Panc1 (cell line): Measurements from ENCODE around the gene CCL22. TPM values are rescaled to one million over a fixed set of nuclear protein-coding genes. Genes with fewer than 3 reads are reported as not detected.

Experiments used
- ATAC-seq: fragments of 200-7000 bp; cut with Tn5 transposase; 2 replicates; pipeline ENCODE4 v1.9.1; 2020; ENCODE audit warnings: mild to moderate bottlenecking, moderate library complexity
- BruUV-seq: library from RNA; stranded (reverse); fragments of 400-500 nt; replicated peaks from 2 replicates; lab custom pipeline; 2021; lab: Mats Ljungman, UMichigan
- CTCF ChIA-PET: fragments of 300-600 bp; sonication (Branson Sonifier 250); formaldehyde crosslinking; loops from one replicate; lab custom pipeline; 2022; ENCODE audit warnings: antibody characterized with exemption; lab: Charles Lee
- POLR2A ChIA-PET: fragments of 300-600 bp; sonication (Branson Sonifier 250); formaldehyde crosslinking; loops from one replicate; lab custom pipeline; 2022; ENCODE audit warnings: antibody characterized with exemption; lab: Charles Lee
- DNase-seq: peaks from one replicate; pipeline ENCODE4 v3.0.0-alpha.2; 2010; ENCODE audit warnings: low read depth, low spot score
- H3K27ac ChIP-seq: 2 replicates; pipeline ENCODE4 v1.5.1; 2011; ENCODE audit warnings: mild to moderate bottlenecking, low read length, inconsistent platforms
- H3K27me3 ChIP-seq: fragments of 200-500 bp; sonication (Bioruptor generic); 2 replicates; pipeline ENCODE4 v1.6.0; 2014; ENCODE audit warnings: low read length, inconsistent platforms; ENCODE audit not compliant: control insufficient read depth, insufficient read depth
- H3K36me3 ChIP-seq: fragments of 200-500 bp; sonication (Bioruptor generic); 2 replicates; pipeline ENCODE4 v1.5.1; 2014; ENCODE audit warnings: inconsistent platforms, mild to moderate bottlenecking, low read length, moderate library complexity; ENCODE audit not compliant: control insufficient read depth, insufficient read depth
- H3K4me1 ChIP-seq: 2 replicates; pipeline ENCODE4 v1.5.1; 2011; ENCODE audit warnings: inconsistent platforms, mild to moderate bottlenecking, low read length, moderate library complexity; ENCODE audit not compliant: control insufficient read depth, insufficient read depth
- H3K4me3 ChIP-seq, 2 experiments: 2 replicates each; pipeline ENCODE4 v1.5.1; 2011 to 2012; ENCODE audit warnings: low read depth in 2 of 2, low read length in 2 of 2, mild to moderate bottlenecking in 2 of 2, inconsistent platforms in 1 of 2, moderate library complexity in 1 of 2
- H3K9me3 ChIP-seq: fragments of 200-500 bp; sonication (Bioruptor generic); 2 replicates; pipeline ENCODE4 v1.5.1; 2014; ENCODE audit warnings: low read depth, mild to moderate bottlenecking, inconsistent platforms, low read length, moderate library complexity; ENCODE audit not compliant: control insufficient read depth, insufficient read depth
- POLR2AphosphoS5 ChIP-seq: IDR thresholded peaks from 2 replicates; pipeline ENCODE4 v1.6.1; 2012; ENCODE audit warnings: mild to moderate bottlenecking, low read depth, low read length, moderate library complexity
- SIN3A ChIP-seq: IDR thresholded peaks from 2 replicates; pipeline ENCODE4 v1.6.1; 2012; ENCODE audit warnings: low read depth, mild to moderate bottlenecking, low read length, moderate library complexity, borderline replicate concordance; ENCODE audit not compliant: insufficient read depth
- TCF7L2 ChIP-seq: IDR thresholded peaks from 2 replicates; pipeline ENCODE4 v1.6.1; 2011; ENCODE audit warnings: mild to moderate bottlenecking, low read depth, low read length, inconsistent platforms
- in situ Hi-C: cut with HindIII; loops from 2 replicates; pipeline ENCODE4 v1.10.0; 2016; ENCODE audit warnings: low sequenced_read_pairs, low pct_unique_long_range_greater_than_20kb
- intact Hi-C: fragments of 100-400 bp; cut with micrococcal nuclease; formaldehyde crosslinking; loops from one replicate; pipeline ENCODE4 v1.10.0; 2022; ENCODE audit not compliant: unreplicated experiment
- total RNA-seq: library from RNA; stranded (reverse); gene quantifications from one replicate; pipeline ENCODE4 v1.2.1, GENCODE V29; 2021; ENCODE audit not compliant: unreplicated experiment
- TF ChIP-seq, protein P1 (sequence below): fragments of 450-650 bp; IDR thresholded peaks from 2 replicates; pipeline ENCODE4 v1.5.1; 2017; ENCODE audit warnings: mild to moderate bottlenecking
- TF ChIP-seq, protein P2 (sequence below), 2 experiments: IDR thresholded peaks; 2 replicates each; pipeline ENCODE4 v1.6.1; 2011 to 2012; ENCODE audit warnings: low read depth in 2 of 2, control low read depth in 1 of 2, low read length in 1 of 2, mild to moderate bottlenecking in 1 of 2, moderate library complexity in 1 of 2; ENCODE audit not compliant: insufficient read depth in 1 of 2

The CCL22 gene
- total RNA-seq, 1 experiment from 2014 or later, result 0.39 TPM

DNA sequence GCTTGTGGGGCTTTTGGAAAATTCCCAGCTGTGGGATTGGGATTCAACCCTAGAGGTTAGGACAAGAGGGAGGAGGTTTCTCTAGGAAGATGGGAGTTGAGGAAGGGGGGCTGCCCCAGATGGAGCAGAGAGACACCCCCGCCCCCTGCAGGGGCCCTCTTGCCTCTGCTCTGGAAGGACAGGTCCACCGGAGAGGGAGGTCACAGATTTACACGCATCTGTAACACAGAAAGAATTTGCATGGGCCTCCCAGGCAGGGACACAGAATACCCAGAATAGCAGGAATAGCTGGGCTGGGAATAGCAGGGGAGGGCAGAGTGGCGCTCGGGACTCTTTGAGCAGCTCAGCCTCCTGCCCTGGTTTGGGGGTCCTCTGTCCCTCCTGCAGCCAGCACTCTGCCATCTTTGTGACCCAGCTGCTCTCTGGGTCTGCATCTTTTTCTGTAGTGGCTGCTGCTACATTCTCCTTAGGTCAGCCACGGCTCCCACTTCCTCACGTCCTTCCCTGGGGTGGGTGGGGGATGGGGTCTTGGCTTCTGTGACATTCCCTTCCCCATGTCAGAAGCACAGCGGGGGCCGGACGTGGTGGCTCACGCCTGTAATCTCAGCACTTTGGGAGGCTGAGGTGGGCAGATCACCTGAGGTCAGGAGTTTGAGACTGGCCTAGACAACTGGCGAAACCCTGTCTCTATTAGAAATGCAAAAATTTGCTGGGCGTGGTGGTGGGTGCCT is 40.2 kb upstream of the CCL22 start:
- Histone ChIP-seq H3K36me3 (no peaks in the 10 kb centered on the region), H3K4me3 (no peak overlapping the region), H3K9me3 (no peaks in the 10 kb centered on the region), H3K27me3 (no peaks in the 10 kb centered on the region), H3K4me1 (peaks cover 37% of the 10 kb centered on the region), H3K27ac (peak overlapping the region; percentile 54; the same call in 1 of the 2 replicates)
- CTCF ChIA-PET, result no interaction called here
- POLR2A ChIA-PET, result no interaction called here
- no peak for DNase-seq
- TF ChIP-seq, protein P1, sequence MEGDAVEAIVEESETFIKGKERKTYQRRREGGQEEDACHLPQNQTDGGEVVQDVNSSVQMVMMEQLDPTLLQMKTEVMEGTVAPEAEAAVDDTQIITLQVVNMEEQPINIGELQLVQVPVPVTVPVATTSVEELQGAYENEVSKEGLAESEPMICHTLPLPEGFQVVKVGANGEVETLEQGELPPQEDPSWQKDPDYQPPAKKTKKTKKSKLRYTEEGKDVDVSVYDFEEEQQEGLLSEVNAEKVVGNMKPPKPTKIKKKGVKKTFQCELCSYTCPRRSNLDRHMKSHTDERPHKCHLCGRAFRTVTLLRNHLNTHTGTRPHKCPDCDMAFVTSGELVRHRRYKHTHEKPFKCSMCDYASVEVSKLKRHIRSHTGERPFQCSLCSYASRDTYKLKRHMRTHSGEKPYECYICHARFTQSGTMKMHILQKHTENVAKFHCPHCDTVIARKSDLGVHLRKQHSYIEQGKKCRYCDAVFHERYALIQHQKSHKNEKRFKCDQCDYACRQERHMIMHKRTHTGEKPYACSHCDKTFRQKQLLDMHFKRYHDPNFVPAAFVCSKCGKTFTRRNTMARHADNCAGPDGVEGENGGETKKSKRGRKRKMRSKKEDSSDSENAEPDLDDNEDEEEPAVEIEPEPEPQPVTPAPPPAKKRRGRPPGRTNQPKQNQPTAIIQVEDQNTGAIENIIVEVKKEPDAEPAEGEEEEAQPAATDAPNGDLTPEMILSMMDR, result no peak
- TF ChIP-seq SIN3A, result no peak
- no peak for TF ChIP-seq TCF7L2
- TF ChIP-seq, protein P2, sequence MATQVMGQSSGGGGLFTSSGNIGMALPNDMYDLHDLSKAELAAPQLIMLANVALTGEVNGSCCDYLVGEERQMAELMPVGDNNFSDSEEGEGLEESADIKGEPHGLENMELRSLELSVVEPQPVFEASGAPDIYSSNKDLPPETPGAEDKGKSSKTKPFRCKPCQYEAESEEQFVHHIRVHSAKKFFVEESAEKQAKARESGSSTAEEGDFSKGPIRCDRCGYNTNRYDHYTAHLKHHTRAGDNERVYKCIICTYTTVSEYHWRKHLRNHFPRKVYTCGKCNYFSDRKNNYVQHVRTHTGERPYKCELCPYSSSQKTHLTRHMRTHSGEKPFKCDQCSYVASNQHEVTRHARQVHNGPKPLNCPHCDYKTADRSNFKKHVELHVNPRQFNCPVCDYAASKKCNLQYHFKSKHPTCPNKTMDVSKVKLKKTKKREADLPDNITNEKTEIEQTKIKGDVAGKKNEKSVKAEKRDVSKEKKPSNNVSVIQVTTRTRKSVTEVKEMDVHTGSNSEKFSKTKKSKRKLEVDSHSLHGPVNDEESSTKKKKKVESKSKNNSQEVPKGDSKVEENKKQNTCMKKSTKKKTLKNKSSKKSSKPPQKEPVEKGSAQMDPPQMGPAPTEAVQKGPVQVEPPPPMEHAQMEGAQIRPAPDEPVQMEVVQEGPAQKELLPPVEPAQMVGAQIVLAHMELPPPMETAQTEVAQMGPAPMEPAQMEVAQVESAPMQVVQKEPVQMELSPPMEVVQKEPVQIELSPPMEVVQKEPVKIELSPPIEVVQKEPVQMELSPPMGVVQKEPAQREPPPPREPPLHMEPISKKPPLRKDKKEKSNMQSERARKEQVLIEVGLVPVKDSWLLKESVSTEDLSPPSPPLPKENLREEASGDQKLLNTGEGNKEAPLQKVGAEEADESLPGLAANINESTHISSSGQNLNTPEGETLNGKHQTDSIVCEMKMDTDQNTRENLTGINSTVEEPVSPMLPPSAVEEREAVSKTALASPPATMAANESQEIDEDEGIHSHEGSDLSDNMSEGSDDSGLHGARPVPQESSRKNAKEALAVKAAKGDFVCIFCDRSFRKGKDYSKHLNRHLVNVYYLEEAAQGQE (IDR thresholded peaks at IDR 0.05; ENCODE audit: insufficient read depth in 1 of 2, low read depth in 2 of 2, low read length in 1 of 2), result no peak
- no peak for TF ChIP-seq POLR2AphosphoS5
- no TSS peak for BruUV-seq
- in situ Hi-C loops (no loop called here), intact Hi-C loops (loop anchor here (5.0 kb wide), 1 partner anchor 54 kb away; the partner anchor contains the start of gene CX3CL1)
- no peak for ATAC-seq

DNA sequence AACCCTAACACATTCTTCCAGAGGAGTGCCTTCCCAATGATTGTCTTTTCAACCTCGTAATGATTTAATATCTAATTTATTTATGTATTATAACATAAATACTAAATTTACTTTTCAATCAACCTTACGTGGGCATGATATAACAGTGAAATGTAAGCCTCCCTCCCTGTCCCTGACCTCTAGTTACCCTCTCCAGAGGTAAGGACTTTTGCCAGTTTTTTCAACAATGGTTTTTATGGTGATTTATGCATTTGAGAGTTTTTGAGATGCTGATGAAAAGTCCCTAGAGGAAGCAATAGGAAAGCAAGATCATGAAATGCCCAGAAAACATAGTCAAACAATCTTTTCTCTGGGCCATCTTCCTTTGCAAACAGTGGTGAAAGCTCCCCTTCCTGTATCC is 38.9 kb upstream of the CCL22 start:
- in situ Hi-C loops, result no loop called here
- no TSS peak for BruUV-seq
- H3K27me3 ChIP-seq, result no peaks in the 10 kb centered on the region
- no peak for DNase-seq
- H3K4me1 ChIP-seq, result peaks cover 32% of the 10 kb centered on the region
- no peak overlapping the region for H3K4me3 ChIP-seq
- CTCF ChIA-PET, result no interaction called here
- TF ChIP-seq, protein P2 (IDR thresholded peaks at IDR 0.05; ENCODE audit: insufficient read depth in 1 of 2, low read depth in 2 of 2, low read length in 1 of 2), result no peak
- TF ChIP-seq SIN3A, result no peak
- TF ChIP-seq, protein P1, result no peak
- no peak for TF ChIP-seq POLR2AphosphoS5
- TF ChIP-seq TCF7L2, result no peak
- H3K27ac ChIP-seq, result 0 out of 2 replicates have a peak overlapping the region, but pooled peaks have one; percentile 17
- no peak for ATAC-seq
- H3K36me3 ChIP-seq, result no peaks in the 10 kb centered on the region
- no peaks in the 10 kb centered on the region for H3K9me3 ChIP-seq
- intact Hi-C loops, result loop anchor here (5.0 kb wide), 1 partner anchor 53 kb away; the partner anchor contains the start of gene CX3CL1
- POLR2A ChIA-PET, result no interaction called here
